ENCODE measurements around the gene LURAP1L.

LURAP1L gene

GRCh38 chr9:12851341-12852090, 76.7 kb downstream of the LURAP1L start:
- no peak for TF ChIP-seq CTCF (IDR thresholded peaks at IDR 0.05; ENCODE audit: low read depth, low read length, missing control alignments)
- DNase-seq (ENCODE audit: low read depth): no peak
- no peak overlapping the region for H3K4me3 ChIP-seq (ENCODE audit: low read depth, low read length)

- TF ChIP-seq CTCF (IDR thresholded peaks at IDR 0.05; ENCODE audit: low read depth, low read length, missing control alignments): no peak
- H3K4me3 ChIP-seq (ENCODE audit: low read depth, low read length): no peak overlapping the region
- no peak for DNase-seq (ENCODE audit: low read depth)
Observed at GRCh38 chr9:12853051-12853450, 78.2 kb downstream of the LURAP1L start.

DNA sequence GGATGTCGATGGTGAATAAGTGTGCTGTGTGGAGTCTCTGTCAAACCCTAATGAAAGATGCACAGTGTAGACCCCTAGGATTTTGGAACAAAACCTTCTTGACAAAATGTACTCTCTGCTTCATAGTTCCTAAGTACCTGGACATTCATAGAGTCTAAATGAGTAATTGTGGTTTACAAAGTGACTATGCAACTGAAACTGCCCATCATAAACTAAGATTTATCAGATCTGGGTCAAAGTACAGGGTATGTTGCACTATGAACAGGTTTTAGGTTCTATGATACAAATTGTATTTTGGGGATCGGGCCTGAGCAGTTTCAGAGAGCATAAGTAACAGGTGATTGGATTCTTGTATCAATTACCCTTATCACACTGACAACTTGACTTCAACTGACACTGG, 79.4 kb downstream of the LURAP1L start:
- no peak for TF ChIP-seq CTCF (IDR thresholded peaks at IDR 0.05; ENCODE audit: low read depth, low read length, missing control alignments)
- H3K4me3 ChIP-seq (ENCODE audit: low read depth, low read length): no peak overlapping the region
- DNase-seq (ENCODE audit: low read depth): no peak

DNA sequence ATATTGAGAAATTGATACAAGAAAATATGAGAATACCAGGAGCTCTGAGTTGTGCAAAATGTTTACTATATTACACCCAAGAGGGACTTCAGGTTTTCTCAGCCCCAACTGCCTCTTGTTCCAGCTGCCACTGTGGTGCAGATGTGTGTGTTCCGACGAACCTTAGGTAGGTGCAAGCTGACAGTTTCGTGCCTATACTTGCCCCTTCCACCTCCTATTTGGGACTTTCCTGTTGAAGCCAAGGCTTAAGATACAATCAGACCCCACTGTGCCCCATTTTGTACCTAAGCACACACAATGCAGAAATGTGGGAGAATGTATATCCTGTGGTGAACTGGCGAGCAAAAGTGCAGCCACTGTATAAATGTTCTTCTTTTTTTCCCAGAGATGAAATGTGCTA, 80.2 kb downstream of the LURAP1L start:
- no peak for TF ChIP-seq CTCF (IDR thresholded peaks at IDR 0.05; ENCODE audit: low read depth, low read length, missing control alignments)
- H3K4me3 ChIP-seq (ENCODE audit: low read depth, low read length): no peak overlapping the region
- no peak for DNase-seq (ENCODE audit: low read depth)

DNA sequence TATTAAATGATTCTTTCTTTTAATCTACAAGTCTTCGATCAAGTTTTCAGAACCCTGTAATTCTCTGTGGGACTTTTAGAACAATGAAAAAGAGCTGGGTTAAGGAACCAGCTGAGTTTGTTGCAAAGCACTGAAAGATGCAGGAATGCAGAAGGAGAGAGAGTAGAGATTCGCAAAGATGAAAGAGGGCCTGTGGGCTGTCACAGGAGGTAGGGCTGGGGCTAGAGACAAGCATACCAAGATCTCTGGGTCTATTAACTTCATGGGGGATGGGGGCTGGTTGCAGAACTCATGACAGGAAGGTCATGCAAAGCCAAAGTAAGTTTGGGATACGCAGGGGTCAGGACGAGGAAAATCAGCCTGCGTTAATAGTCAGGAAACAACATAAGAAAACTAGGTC, 81.8 kb downstream of the LURAP1L start:
- no peak for TF ChIP-seq CTCF (IDR thresholded peaks at IDR 0.05; ENCODE audit: low read depth, low read length, missing control alignments)
- no peak for DNase-seq (ENCODE audit: low read depth)
- no peak overlapping the region for H3K4me3 ChIP-seq (ENCODE audit: low read depth, low read length)

DNA sequence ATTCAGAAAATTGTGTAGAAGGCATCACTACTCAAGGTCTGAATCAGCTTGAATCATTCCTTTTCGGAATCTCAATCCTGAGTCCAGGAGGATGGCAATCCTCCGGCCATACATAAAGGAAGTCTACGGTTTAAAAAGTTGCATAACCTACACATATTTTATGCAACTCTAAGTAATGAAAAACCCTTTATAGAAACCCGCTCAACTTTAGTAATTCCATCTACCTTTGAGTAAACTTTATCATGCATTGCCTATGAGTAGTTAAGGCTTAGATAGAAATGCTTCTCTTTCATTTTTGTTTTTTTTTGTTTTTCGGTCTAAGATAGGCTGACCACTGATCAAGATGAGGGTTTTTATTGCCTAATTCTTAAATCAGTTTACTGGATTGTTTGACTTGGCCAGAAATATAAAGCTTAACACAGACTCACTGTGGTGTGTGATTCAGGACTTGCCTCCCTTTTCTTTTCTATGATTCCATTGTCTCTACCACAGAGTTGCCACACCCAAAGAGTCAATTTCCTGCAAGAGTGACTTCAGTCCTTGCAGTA, 85.0 kb downstream of the LURAP1L start:
- H3K4me3 ChIP-seq (ENCODE audit: low read depth, low read length): no peak overlapping the region
- no peak for DNase-seq (ENCODE audit: low read depth)
- no peak for TF ChIP-seq CTCF (IDR thresholded peaks at IDR 0.05; ENCODE audit: low read depth, low read length, missing control alignments)

GRCh38 chr9:12860998-12861397, 86.2 kb downstream of the LURAP1L start:
- TF ChIP-seq CTCF (IDR thresholded peaks at IDR 0.05; ENCODE audit: low read depth, low read length, missing control alignments): no peak
- no peak for DNase-seq (ENCODE audit: low read depth)
- no peak overlapping the region for H3K4me3 ChIP-seq (ENCODE audit: low read depth, low read length)
